PC-3 (cell line): ENCODE data around the gene ZKSCAN5. TPM values are rescaled to one million over a fixed set of nuclear protein-coding genes. Genes with fewer than 3 reads are reported as not detected.

Experiments
- ATAC-seq: fragments of 200-7000 bp; cut with Tn5 transposase; 2 replicates; pipeline ENCODE4 v1.9.1; 2020; ENCODE audit warnings: mild to moderate bottlenecking, moderate library complexity
- BruUV-seq: library from RNA; stranded (reverse); fragments of 400-500 nt; replicated peaks from 2 replicates; lab custom pipeline; 2021; lab: Mats Ljungman, UMichigan
- CTCF ChIA-PET: fragments of 300-600 bp; sonication (Branson Sonifier 250); formaldehyde crosslinking; loops from one replicate; lab custom pipeline; 2022; ENCODE audit warnings: antibody characterized with exemption; lab: Charles Lee
- POLR2A ChIA-PET: fragments of 300-600 bp; sonication (Branson Sonifier 250); formaldehyde crosslinking; loops from one replicate; lab custom pipeline; 2022; ENCODE audit warnings: antibody characterized with exemption; ENCODE audit not compliant: unreplicated experiment; lab: Charles Lee
- DNase-seq: peaks from one replicate; pipeline ENCODE4 v3.0.0-alpha.2; 2015
- H2AFZ ChIP-seq: fragments of 300-600 bp; sonication (generic); 2 replicates; pipeline ENCODE4 v1.6.0; 2016; ENCODE audit warnings: antibody characterized with exemption, low read length
- H3F3A ChIP-seq: fragments of 300-600 bp; sonication (generic); one replicate; pipeline ENCODE4 v1.6.0; 2017; ENCODE audit warnings: antibody characterized with exemption, low read length, control low read depth, mild to moderate bottlenecking; ENCODE audit not compliant: unreplicated experiment
- H3K27ac ChIP-seq: fragments of 300-600 bp; sonication (generic); 2 replicates; pipeline ENCODE4 v1.5.1; 2016; ENCODE audit warnings: mild to moderate bottlenecking, low read length
- H3K27me3 ChIP-seq: fragments of 300-600 bp; sonication (generic); 2 replicates; pipeline ENCODE4 v1.6.1; 2016; ENCODE audit warnings: low read length, mixed read lengths
- H3K36me3 ChIP-seq: fragments of 300-600 bp; sonication (generic); 2 replicates; pipeline ENCODE4 v1.6.1; 2016; ENCODE audit warnings: low read depth, mixed run types, low read length, mixed read lengths
- H3K4me1 ChIP-seq: fragments of 300-600 bp; sonication (generic); 2 replicates; pipeline ENCODE4 v1.5.1; 2016; ENCODE audit warnings: low read length; ENCODE audit not compliant: insufficient read depth
- H3K4me2 ChIP-seq: fragments of 300-600 bp; sonication (generic); 2 replicates; pipeline ENCODE4 v1.6.0; 2016; ENCODE audit warnings: low read length
- H3K4me3 ChIP-seq: fragments of 300-600 bp; sonication (generic); 2 replicates; pipeline ENCODE4 v1.5.1; 2016; ENCODE audit warnings: mild to moderate bottlenecking, low read length, mixed read lengths
- H3K79me2 ChIP-seq: fragments of 300-600 bp; sonication (generic); 2 replicates; pipeline ENCODE4 v1.6.1; 2017; ENCODE audit warnings: low read length, mixed read lengths
- H3K9ac ChIP-seq: fragments of 300-600 bp; sonication (generic); 2 replicates; pipeline ENCODE4 v1.6.0; 2016; ENCODE audit warnings: mild to moderate bottlenecking, low read length
- H3K9me2 ChIP-seq: fragments of 300-600 bp; sonication (generic); replicated peaks from 2 replicates; pipeline ENCODE4 v1.6.1; 2016; ENCODE audit warnings: mixed run types, low read length, mixed read lengths
- H3K9me3 ChIP-seq: fragments of 300-600 bp; sonication (generic); 2 replicates; pipeline ENCODE4 v1.6.1; 2016; ENCODE audit warnings: low read length, mixed read lengths
- H4K20me1 ChIP-seq: fragments of 300-600 bp; sonication (generic); 2 replicates; pipeline ENCODE4 v1.6.1; 2016; ENCODE audit warnings: low read length, mixed read lengths
- EZH2 ChIP-seq: fragments of 300-600 bp; sonication (generic); IDR thresholded peaks from one replicate; pipeline ENCODE4 v1.6.1; 2017; ENCODE audit warnings: antibody characterized with exemption, mild to moderate bottlenecking, low read length; ENCODE audit not compliant: unreplicated experiment
- EZH2phosphoT487 ChIP-seq: fragments of 300-600 bp; sonication (generic); IDR thresholded peaks from 2 replicates; pipeline ENCODE4 v1.6.1; 2018; ENCODE audit warnings: mild to moderate bottlenecking, antibody characterized with exemption, low read length, borderline replicate concordance
- intact Hi-C: fragments of 100-400 bp; cut with micrococcal nuclease; formaldehyde crosslinking; loops from 2 replicates; pipeline ENCODE4 v1.9.0; 2023
- total RNA-seq: library from RNA; depleted of rRNA; stranded (reverse); fragments of >200 nt; gene quantifications from 2 replicates; pipeline ENCODE4 v1.2.3, GENCODE V29; 2014
- TF ChIP-seq, protein P1 (sequence below): fragments of 300-600 bp; sonication (generic); conservative IDR thresholded peaks from 2 replicates; pipeline ENCODE4 v1.5.1; 2017; ENCODE audit warnings: antibody characterized with exemption, low read depth, mild to moderate bottlenecking, low read length

Gene ZKSCAN5
- total RNA-seq, 1 experiment from 2014 or later: 9.9 TPM

DNA sequence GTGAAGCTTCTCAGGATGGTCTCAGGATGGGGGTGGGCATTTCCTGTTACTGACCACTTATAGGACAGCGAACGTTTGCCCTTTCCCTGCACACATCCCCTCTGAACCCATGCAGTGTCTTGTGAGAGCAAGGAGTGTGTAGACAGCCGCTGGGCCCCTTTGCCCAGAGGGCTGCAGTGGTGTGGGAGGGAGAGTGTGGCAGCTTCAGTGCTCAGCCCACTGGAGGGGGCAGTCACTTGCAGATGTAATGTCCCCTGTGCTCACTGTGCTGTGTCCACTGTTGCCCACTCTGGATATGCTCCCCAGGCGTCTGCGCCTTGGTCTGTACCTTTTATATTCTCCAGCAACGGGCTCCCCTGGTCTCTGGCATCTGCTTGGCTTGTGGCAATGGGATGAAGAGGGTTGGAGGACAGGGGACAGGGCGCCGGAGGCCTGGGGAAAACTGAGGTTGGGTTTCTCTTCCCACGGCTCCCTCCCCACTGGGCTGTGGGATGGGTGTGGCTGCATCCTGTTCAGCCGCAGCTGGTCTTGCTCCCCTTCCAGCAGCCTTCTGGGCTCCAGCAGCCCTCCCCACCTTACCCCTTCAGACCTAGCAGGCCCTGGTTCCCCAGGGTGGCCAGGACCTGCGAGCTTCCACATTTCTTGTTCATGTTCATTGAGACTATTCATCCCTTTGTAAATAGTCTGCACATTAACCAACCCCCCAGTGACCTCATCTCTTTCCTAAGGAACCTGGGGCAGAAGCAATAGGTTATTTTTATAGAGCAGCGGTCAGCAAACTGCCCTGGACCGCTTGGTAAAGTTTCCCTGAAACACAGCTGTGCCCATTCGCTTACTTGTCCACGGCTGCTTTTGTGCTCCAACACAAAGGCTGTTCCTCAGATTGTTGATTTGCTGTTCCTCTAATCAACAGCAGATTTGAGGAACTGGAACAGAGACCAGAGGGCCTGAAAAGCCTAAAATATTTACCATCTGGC is 25.7 kb upstream of the ZKSCAN5 start:
- Histone ChIP-seq H3K27me3 (no peaks in the 10 kb centered on the region), H3K36me3 (peaks cover 10% of the 10 kb centered on the region; the same call in 1 of the 2 replicates), H4K20me1 (no peaks in the 10 kb centered on the region), H3K9me2 (no peaks in the 10 kb centered on the region), H3K27ac (no peak overlapping the region), H3K79me2 (peaks cover 49% of the 10 kb centered on the region), H3K4me1 (peaks cover 4% of the 10 kb centered on the region; the same call in 1 of the 2 replicates), H2AFZ (no peak overlapping the region), H3K9ac (no peak overlapping the region), H3K9me3 (no peaks in the 10 kb centered on the region), H3K4me3 (no peak overlapping the region), H3F3A (no peaks in the 10 kb centered on the region), H3K4me2 (no peak overlapping the region)
- ChIA-PET CTCF (no interaction called here), POLR2A (no interaction called here)
- no peak for TF ChIP-seq EZH2
- ATAC-seq (0 out of 2 replicates have a peak, but pooled peaks have one; percentile 15), DNase-seq (no peak)
- intact Hi-C loops: no loop called here
- BruUV-seq: no TSS peak

DNA sequence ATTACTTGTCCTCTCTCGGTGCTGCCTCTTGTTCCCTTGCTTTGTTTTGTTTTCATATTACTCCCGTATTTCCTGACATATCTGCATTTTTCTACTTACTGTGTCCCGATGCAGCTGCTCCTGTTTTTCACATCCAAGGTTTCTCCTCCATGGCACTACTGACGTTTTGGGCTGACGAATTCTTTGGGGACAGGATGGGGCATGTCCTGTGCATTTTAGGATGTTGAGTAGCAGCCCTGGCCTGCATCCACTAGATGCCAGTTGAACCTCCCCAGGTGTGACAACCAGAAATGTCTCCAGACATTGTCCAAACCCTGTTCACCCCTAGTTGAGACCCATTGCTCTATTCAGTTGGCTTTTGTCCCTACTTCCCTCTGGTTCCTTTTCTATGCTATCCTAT is 19.4 kb upstream of the ZKSCAN5 start:
- ChIA-PET POLR2A (no interaction called here), CTCF (no interaction called here)
- intact Hi-C loops: no loop called here
- Histone ChIP-seq H3K36me3 (peaks cover 9% of the 10 kb centered on the region), H3K9me3 (no peaks in the 10 kb centered on the region), H3F3A (no peaks in the 10 kb centered on the region), H3K27me3 (no peaks in the 10 kb centered on the region), H3K4me2 (no peak overlapping the region), H3K9ac (no peak overlapping the region), H3K79me2 (no peaks in the 10 kb centered on the region), H3K4me1 (no peaks in the 10 kb centered on the region), H4K20me1 (no peaks in the 10 kb centered on the region), H2AFZ (no peak overlapping the region), H3K9me2 (no peaks in the 10 kb centered on the region), H3K4me3 (no peak overlapping the region), H3K27ac (no peak overlapping the region)
- DNase-seq (no peak), ATAC-seq (no peak)
- BruUV-seq: no TSS peak
- TF ChIP-seq EZH2 (no peak), EZH2phosphoT487 (no peak)
- TF ChIP-seq, protein P1, sequence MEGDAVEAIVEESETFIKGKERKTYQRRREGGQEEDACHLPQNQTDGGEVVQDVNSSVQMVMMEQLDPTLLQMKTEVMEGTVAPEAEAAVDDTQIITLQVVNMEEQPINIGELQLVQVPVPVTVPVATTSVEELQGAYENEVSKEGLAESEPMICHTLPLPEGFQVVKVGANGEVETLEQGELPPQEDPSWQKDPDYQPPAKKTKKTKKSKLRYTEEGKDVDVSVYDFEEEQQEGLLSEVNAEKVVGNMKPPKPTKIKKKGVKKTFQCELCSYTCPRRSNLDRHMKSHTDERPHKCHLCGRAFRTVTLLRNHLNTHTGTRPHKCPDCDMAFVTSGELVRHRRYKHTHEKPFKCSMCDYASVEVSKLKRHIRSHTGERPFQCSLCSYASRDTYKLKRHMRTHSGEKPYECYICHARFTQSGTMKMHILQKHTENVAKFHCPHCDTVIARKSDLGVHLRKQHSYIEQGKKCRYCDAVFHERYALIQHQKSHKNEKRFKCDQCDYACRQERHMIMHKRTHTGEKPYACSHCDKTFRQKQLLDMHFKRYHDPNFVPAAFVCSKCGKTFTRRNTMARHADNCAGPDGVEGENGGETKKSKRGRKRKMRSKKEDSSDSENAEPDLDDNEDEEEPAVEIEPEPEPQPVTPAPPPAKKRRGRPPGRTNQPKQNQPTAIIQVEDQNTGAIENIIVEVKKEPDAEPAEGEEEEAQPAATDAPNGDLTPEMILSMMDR: no peak

DNA sequence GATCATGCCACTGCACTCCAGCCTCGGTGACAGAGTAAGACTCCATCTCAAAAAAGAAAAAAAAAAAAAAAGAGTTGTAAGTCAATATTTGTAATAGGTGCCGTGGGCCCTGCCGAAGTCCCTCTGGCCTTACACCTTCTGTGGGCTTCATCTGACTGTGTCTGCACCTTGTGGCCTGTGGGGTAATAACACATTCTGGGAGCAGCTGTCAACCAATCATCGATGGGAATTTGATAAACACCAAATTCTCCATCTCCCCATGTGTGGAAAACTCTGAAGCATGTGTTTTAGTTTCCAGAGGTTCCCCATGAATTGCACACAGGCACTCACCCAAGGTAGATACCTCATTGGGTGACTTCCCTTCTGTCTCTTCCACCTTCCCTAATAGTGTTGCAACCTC is 15.2 kb upstream of the ZKSCAN5 start:
- no peaks in the 10 kb centered on the region for H3K4me1 ChIP-seq
- no peak overlapping the region for H3K4me3 ChIP-seq
- no peak overlapping the region for H2AFZ ChIP-seq
- 0 out of 2 replicates have a peak, but pooled peaks cover 4% of the 10 kb centered on the region for H3K79me2 ChIP-seq
- H3K27ac ChIP-seq: no peak overlapping the region
- DNase-seq (no peak), ATAC-seq (peak; percentile 43; the same call in 1 of the 2 replicates)
- intact Hi-C loops: no loop called here
- H3K9ac ChIP-seq: no peak overlapping the region
- TF ChIP-seq EZH2: no peak
- TF ChIP-seq EZH2phosphoT487: no peak
- TF ChIP-seq, protein P1: no peak
- CTCF ChIA-PET: no interaction called here
- BruUV-seq: no TSS peak
- H4K20me1 ChIP-seq: no peaks in the 10 kb centered on the region
- peaks cover 14% of the 10 kb centered on the region for H3K36me3 ChIP-seq
- H3F3A ChIP-seq: no peaks in the 10 kb centered on the region
- no peak overlapping the region for H3K4me2 ChIP-seq
- H3K9me3 ChIP-seq: peaks cover 7% of the 10 kb centered on the region; the same call in 1 of the 2 replicates
- H3K9me2 ChIP-seq: no peaks in the 10 kb centered on the region
- no peaks in the 10 kb centered on the region for H3K27me3 ChIP-seq
- POLR2A ChIA-PET: no interaction called here
